GM23248 (cell line): ENCODE measurements around the gene TNFAIP8L3.

Source experiments
- EZH2 ChIP-seq: fragments of 200-600 bp; sonication (generic); IDR thresholded peaks from 2 replicates; pipeline ENCODE4 v1.6.1; 2018; ENCODE audit warnings: antibody characterized with exemption, mild to moderate bottlenecking; ENCODE audit not compliant: insufficient read depth, poor library complexity, severe bottlenecking
- EZH2phosphoT487 ChIP-seq: fragments of 200-600 bp; sonication (generic); IDR thresholded peaks from 2 replicates; pipeline ENCODE4 v1.6.1; 2018; ENCODE audit warnings: antibody characterized with exemption, moderate library complexity, mild to moderate bottlenecking, low read depth; ENCODE audit not compliant: insufficient read depth

DNA sequence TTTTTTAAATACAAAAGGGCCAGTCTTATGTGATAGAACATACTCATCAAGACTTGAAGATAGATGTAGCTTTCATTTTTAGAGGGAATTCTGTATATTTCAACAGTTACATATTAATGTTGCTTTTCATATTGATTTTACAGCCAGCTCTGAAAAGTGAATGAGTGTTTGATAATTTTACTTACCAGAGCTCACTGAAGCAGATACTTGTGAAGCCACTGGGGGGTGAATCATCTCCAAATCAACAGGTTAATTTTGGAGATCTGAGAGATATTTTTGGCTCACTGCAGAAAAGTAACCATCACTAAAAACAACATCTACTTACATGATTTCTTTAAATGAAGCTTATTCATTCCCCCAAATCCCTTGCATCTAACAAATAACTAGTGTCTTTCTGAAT, 24.7 kb downstream of the TNFAIP8L3 start:
- no peak for TF ChIP-seq EZH2phosphoT487
- TF ChIP-seq EZH2 = no peak
